T-helper 1 cell (primary cell): ENCODE data around the gene LSM2.
"Not testable (repeated sequence)": the region's sequence is repeated elsewhere in the genome, so short reads cannot be mapped to it uniquely, and the experiment has no call there.

Experiments used
- DNase-seq, 5 donors: peaks; one replicate each; pipeline ENCODE4 v3.0.0-alpha.2; 2012 to 2020
- total RNA-seq, 4 donors: gene quantifications; one replicate each; lab custom pipeline; 2026; lab: John Stamatoyannopoulos, UW

Gene LSM2
- total RNA-seq: 8.7 to 12.3 (median 11.1) reads per million in 4 donors

- peak; percentile 95 to 98 (median 97) for DNase-seq
Measured at GRCh38 chr6:31806470-31807272, at the start of gene LSM2. Gene LSM2 (minus strand): TSS chr6:31806966. CDS start chr6:31806757, 209 bp downstream.

DNA sequence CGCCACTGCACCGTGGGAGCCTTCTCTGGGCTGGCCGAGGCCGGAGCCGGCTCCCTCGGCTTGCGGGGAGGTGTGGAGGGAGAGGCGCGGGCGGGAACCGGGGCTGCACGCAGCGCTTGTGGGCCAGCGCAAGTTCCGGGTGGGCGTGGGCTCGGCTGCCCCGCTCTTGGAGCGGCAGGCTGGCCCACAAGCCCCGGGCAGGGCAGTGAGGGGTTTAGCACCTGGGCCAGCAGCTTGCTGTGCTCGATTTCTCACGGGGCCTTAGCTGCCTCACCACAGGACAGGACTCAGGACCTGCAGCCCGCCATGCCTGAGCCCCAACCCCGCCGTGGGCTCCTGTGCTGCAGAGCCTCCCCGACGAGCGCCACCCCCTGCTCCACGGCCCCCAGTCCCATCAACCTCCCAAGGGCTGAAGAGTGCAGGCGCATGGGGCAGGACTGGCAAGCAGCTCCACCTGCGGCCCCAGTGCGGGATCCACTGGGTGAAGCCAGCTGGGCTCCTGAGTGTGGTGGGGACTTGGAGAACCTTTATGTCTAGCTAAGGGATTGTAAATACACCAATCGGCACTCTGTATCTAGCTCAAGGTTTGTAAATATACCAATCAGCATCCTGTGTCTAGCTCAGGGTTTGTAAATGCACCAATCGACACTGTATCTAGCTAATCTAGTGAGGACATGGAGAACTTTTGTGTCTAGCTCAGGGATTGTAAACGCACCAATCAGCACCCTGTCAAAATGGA lies 45.4 kb upstream of the LSM2 start:
- DNase-seq: not testable (repeated sequence)

DNA sequence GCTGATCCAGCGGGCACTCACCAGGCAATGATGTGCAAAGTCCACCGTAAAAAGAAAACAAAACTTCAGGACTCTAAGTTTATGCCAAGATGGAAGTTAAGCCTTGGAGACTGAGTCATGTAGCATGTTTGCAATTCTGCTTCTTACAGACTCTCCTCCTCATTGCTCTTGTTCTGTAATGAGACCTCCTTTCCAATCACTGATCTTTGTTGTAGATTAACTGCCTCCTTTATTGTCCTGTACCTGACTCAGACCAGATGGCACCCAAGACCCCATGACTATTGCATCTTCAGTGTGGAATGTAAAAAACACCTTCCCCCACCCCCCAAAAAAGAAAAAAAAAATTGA lies 44.7 kb upstream of the LSM2 start:
- DNase-seq: no peak

DNA sequence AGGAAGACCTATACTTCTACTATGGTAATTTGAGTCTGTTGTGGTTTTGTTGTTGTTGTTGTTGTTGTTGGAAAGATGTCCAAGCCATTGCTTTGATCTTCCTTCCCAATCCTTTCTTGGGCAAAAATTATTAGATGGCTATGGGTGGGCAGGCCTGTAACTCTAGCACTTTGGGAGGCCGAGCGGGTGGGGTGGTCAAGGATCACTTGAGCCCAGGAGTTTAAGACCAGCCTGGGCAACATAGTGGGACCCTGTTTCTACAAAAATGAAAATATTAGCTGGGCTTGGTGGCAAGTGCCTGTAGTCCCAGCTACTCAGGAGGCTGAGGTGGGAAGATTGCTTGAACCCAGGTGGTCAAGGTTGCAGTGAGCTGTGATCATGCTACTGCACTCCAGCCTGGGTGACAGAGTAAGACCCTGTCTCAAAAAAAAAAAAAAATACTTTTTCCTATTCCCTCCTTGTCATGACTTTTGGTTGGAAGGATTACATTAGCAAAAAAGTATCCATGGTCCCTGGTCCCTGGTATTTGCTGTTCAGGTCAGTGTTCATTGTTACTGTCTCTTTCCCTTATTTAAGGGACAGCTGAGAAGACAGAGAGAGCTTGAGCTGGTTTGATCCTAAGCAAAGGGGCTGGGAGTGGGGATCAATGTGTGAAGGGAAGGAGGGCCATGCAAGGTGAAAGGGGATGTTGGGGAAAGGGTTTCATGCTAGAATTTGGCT lies 44.2 kb upstream of the LSM2 start:
- no peak for DNase-seq

- DNase-seq: no peak
Measured at GRCh38 chr6:31847276-31847978, 40.7 kb upstream of the LSM2 start.

DNA sequence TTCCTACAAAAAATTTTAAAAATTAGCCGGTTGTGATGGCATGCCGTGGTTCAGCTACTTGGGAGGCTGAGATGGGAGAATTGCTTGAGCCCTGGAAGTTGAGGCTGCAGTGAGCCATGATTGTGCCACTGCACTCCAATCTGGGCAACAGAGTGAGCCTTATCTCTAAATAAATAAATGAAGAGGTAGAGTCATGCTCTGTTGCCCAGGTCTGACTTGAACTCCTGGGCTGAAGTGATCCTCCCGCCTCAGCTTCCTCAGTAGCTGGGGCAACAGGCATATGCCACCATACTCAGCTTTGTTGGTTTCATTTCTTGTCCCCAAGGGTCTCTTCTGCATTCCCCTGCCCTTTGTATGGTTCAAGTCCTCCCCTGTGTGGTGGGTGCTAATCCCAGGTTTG lies 37.7 kb upstream of the LSM2 start:
- no peak for DNase-seq

- no peak for DNase-seq
Measured at GRCh38 chr6:31842053-31842452, 35.3 kb upstream of the LSM2 start.

GRCh38 chr6:31839779-31840126 lies 33.0 kb upstream of the LSM2 start:
- not testable (repeated sequence) for DNase-seq

GRCh38 chr6:31838968-31839367 lies 32.2 kb upstream of the LSM2 start:
- no peak for DNase-seq

GRCh38 chr6:31838114-31838553 lies 31.4 kb upstream of the LSM2 start:
- DNase-seq: not testable (repeated sequence)

DNA sequence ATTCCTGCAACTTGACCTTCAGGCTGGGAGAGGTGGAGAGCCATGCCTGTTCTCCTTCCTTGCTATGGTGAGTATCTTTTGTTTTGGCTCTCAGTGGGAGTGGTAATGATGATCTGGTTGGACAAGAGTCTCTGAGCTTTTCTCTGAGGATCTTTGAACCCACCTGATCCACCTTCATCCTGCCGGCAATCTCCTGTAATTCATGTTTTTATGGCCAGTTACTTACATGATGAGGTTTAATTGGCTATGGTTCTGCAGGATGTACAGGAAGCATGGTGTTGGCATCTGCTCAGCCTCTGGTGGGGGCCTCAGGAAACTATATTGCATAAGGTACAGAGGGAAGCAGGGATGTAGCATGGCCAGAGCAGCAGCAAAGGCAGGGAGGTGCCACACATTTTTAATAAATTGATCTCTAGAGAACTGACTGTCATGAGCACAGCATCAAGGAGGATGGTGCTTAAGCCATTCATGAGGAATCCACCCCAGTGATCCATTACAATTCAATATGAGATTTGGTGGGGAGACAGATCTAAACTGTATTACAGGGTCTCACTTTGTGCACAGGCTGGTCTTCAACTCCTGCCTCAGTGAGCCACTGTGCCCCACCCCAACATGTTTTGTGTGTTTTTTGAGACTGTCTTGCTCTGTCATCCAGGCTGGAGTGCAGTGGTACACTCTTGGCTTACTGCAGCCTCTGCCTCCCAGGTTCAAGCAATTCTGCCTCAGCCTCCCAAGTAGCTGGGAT lies 30.8 kb upstream of the LSM2 start:
- no peak for DNase-seq

DNA sequence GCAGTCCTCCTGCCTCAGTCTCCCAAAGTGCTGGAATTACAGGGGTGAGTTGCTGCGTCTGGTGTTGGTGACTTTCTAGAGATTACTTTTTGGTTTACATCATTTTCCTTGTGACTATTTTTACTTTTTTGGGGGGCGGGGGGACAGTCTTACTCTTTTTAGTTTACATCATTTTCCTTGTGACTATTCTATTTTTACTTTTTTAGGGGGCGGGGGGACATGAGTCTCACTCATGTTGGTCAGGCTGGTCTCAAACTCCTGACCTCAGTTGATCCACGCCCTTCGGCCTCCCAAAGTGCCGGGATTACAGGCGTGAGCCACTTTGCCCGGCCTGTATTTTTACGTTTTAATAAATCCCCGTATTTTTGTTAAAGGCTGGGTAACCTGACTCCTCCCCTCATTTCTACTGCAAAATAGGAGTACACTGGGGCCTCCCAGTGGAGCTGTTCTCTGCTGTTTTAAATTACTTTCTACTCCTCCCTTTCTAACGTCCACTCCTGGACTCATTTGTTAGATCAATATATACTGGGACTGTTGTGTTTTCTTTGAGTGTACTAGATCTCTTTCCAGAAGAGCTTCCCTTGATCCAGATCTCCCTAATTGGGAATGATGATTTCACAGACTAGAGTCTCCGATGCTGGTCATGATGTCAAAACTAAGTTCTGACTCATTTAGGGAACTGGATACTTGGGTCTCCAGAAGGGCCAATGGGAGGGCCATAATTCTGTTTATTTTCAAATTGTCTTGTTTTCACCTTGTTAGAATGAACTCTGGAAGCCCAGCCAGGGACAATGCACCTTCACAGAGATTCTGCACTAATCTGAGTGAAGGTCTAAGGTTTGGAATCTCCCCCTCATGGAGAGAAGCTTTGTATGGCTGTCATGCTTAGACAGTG lies 30.0 kb upstream of the LSM2 start:
- DNase-seq: no peak

GRCh38 chr6:31836047-31836473 lies 29.3 kb upstream of the LSM2 start:
- DNase-seq: no peak

GRCh38 chr6:31834367-31835250 lies 27.8 kb upstream of the LSM2 start:
- peak; percentile 51 to 86 (median 67) for DNase-seq

GRCh38 chr6:31831350-31832215 lies 24.8 kb upstream of the LSM2 start:
- no peak for DNase-seq

DNA sequence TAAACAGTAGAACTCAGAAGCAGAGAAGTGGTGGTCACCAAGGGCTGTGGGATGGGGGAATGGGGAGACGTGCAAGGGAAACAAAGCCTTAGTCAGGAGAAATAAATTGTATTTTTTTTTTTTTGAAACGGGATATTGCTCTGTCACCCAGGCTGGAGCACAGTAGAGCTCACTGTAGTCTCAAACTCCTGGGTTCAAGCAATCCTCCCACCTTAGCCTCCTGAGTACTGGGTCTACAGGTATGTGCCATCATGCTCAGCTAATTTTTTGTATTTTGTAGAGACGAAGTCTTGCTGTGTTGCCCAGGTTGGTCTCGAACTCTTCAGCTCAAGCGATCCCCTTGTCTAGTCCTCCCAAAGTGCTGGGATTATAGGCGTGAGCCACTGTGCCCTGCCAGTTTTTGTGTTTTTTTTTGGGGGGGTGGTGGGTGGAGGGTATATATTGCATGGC lies 24.1 kb upstream of the LSM2 start:
- no peak for DNase-seq

GRCh38 chr6:31829633-31830283 lies 23.0 kb upstream of the LSM2 start:
- DNase-seq: peak in 1 of 5 donors; percentile 66
